HG03575 (cell line): Measurements from ENCODE around the gene PTPN2.
"Not testable (repeated sequence)": the region's sequence is repeated elsewhere in the genome, so short reads cannot be mapped to it uniquely, and the experiment has no call there.

Experiments
- ATAC-seq: cut with Tn5 transposase; IDR thresholded peaks from one replicate; pipeline ENCODE4 v1.9.1; 2021; ENCODE audit not compliant: unreplicated experiment, insufficient number of reproducible peaks, low FRiP score; ENCODE audit errors: extremely low read depth

The PTPN2 gene

DNA sequence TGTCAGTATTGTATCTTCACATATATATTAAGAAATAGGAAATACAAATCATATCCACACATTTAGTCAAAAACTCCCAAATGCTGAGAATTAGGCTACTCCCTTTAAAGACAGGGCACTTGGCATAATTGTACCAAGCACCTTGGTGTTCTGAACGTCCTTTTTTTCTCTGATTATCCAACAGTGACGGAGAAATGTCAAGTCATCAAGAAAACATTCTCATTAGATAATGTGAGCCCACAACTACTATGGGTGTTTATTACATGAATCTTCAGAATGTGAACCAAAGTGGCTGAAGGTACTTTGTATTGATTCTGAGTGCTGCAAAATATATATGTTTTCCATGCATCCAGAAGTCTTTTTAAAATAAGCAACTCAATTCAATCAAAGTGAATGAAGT is 97.4 kb downstream of the PTPN2 start:
- ATAC-seq = no peak

DNA sequence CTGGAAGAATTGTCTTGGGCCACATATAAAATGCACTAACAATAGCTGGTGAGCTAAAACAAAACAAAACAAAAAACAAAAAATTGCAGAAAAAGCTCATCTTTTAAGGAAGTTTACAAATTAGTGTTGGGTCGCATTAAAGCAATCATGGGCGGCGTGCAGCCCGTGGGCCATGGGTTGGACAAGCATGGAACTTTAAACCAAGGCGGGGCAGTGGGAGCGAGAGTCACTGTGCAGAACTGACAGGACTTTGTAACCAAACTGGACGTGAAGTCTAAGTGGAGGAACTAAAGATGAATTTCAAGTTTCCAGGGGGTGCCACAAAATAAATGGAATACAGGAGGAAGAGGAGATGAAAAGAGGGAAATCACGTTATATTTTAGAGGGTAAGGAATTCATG is 100.5 kb downstream of the PTPN2 start:
- ATAC-seq = no peak

DNA sequence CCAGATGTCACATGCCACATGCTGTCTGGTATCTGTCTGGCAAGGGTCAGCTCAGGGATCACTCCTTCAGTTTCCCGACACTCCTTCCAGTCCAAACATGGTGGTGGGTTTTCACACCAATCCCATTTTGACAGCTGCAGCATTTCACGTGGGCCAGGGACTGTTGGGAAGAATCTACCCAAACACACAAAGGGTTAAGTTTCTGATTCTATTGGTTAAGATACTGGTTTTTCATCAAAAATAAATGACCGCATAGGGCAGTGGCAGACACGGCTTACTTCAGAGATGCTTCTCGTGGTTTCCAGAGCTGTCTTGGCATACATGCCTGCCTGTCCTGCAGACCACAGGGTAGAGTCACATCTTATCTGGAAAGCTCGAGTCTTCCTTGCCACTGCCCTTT is 101.5 kb downstream of the PTPN2 start:
- no peak for ATAC-seq

DNA sequence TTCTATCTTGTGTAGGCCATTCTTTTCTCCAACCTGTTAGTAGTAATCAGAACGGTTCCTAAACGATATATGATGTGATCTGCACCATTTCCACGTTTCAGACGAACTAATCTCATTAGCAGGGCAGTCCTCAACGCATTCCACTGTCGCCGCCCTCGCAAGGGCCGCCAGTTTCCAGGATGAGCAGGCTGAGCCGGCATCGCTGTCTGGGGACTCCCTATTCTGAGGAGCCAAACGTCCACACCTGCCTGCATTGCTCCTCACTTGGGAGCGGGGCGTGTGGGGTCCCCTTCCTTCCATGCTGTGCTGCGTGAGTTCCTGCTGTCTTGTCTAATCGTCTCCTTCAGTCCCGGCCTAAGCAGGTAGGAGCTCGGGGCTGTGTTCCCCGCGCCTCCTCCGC is 104.6 kb downstream of the PTPN2 start:
- no peak for ATAC-seq

DNA sequence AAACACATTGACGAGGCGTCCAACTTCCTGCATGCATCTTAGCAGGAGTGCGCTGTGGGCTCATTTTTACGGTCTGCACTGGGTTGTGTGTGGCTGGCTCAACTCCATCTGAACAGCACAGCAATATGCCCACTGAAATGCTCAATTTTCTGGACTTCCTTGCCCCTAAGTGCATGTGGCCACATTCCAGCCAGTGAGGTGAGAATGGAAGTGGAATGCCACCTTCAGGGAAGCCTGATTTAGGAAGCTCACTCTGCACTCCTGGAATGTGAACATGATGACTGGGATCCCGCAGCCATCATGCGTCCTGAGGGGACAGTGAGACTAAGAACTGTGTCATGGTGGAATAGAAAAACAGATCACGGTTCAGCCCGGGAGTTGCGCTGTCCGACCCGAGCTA is 105.0 kb downstream of the PTPN2 start:
- no peak for ATAC-seq

DNA sequence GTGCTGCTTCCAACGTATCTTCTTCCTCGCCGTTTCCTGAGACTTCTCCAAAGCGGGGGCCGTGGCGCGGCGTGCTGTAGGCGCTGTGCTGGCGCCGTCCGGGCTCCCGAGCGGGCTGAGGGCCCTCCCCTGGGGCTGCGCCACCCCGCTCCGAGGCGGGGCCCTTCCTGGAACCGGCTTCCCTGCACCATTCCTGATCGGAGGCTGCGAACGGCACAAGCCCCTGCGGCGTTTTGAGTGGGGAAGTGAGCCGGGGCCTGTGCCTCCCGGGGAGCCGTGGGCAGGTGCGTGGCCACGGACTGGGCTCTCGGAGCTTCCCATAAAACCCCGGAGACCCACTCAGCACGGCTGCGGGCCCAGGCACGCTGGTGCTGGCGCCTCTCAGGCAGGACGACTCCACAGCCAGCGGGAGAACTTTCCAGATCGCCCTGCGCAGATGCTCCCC is 106.5 kb downstream of the PTPN2 start:
- ATAC-seq = no peak

DNA sequence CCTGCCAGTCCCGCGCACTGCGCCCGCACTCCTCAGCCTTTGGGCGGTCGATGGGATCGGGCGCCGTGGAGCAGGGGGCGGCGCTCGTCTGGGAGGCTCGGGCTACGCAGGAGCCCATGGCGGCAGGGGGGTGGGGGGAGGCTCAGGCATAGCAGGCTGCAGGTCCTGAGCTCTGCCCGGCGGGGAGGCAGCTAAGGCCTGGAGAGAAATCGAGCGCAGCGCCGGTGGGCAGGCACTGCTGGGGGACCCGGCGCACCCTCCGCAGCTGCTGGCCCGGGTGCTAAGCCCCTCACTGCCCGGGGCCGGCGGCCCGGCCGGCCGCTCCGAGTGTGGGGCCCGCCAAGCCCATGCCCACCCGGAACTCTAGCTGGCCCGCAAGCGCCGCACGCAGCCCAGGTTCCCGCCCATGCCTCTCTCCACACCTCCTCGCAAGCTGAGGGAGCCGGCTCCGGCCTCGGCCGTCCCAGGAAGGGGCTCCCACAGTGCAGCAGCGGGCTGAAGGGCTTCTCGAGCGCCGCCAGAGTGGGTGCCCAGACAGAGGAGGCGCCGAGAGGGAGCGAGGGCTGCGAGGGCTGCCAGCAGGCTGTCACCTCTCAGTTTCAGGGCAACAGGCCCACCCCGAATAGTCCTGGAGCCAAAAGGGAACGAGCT is 107.1 kb downstream of the PTPN2 start:
- ATAC-seq = no peak

DNA sequence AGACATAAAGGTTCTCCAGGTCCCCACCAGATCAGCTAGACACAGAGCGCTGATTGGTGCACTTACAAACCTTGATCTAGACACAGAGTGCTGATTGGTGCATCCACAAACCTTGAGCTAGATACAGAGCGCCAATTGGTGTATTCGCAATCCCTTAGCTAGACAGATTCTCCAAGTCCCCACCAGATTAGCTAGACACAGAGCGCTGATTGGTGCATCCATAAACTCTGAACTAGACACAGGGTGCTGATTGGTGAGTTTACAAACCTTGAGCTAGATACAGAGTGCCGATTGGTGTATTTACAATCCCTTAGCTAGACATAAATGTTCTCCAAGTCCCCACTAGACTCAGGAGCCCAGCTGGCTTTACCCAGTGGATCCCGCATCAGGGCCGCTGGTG is 107.6 kb downstream of the PTPN2 start:
- not testable (repeated sequence) for ATAC-seq

DNA sequence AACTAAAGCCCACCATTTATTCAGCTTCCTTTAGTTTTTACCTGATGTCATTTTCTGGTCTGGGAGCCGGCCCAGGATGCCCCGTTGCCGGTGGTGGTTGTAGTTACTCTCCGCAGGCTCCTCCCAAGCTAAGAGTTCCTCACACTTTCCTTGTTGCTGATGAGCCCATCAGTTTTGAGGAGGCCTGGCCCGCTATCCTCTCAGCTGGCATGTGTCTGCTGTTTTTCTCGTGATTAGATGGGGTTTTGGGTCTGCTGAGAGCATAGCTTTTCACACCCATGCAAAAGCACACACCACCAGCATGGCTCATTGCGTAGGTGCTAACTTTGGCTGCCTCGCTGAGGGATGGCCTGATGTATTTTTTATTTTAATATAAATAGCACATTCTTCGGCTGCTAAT is 109.1 kb downstream of the PTPN2 start:
- ATAC-seq = no peak

DNA sequence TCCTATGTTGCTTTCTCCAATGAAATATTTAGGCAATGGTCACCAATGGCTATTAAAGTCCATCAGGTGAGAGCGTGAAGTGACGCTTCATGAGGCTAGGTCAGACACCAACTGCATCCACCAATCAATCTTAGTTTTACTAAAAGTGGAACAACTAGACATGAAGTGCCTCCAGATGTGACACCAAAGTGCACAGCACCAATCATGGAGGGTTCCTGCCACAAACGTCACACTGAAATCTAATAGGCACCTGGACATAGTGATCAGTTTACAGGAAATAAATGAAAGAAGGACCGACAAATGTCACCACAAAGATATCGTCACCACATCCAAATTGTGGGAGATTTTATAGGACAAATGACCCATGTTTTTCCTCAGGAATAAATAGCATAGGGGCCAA is 110.7 kb downstream of the PTPN2 start:
- ATAC-seq = no peak

DNA sequence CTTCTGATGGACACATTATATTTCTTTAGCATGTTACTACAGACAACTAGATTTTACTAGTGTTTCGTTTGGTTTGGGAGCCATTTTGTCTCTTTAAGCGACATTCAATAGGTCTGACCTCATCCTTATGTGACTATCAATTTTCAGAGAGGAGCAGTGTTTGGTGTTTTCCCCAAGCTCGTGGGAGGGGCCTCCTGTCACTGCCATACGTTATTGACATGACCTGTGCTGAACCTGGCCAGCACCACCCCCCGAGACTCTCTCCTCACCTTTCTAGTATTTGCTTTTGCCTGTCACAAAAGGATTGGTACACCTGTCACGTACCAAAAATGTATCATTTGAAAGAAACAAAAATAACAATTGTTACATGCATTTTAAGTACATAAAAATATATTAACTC is 111.9 kb downstream of the PTPN2 start:
- no peak for ATAC-seq

DNA sequence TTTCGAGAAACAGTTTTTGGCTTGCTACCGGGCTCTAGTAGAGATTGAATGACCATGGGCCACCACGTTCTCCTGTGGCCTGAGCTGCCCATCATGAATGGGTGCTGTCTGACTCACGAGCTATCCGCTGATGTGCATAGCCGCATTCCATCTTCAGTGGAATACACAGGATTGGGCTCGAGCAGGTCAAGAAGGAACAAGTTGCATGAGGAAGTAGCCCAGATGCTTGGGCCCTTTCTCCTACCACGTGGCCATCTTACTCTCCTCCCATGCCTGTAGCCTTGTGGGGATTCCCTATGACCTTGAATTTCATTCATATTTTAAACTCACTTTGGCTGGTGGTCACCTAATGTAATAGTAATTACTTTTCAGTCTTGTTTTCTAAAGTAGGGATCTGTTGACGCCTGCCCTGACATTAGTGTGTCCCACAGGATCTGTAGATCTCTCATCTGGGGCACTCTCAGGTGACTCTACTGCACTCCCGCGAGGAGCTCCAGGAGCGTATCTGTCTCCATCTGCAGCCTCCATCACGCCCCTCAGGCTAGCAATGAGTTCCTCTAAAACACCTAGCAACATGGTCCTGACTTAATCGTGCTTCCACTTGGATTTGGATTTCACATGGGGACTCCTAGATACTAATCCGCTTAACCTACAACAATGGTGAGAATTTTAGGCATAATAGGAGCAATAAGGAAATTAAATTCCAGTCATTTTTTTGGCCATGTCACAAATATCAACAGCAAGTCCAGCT is 113.4 kb downstream of the PTPN2 start:
- ATAC-seq = no peak

DNA sequence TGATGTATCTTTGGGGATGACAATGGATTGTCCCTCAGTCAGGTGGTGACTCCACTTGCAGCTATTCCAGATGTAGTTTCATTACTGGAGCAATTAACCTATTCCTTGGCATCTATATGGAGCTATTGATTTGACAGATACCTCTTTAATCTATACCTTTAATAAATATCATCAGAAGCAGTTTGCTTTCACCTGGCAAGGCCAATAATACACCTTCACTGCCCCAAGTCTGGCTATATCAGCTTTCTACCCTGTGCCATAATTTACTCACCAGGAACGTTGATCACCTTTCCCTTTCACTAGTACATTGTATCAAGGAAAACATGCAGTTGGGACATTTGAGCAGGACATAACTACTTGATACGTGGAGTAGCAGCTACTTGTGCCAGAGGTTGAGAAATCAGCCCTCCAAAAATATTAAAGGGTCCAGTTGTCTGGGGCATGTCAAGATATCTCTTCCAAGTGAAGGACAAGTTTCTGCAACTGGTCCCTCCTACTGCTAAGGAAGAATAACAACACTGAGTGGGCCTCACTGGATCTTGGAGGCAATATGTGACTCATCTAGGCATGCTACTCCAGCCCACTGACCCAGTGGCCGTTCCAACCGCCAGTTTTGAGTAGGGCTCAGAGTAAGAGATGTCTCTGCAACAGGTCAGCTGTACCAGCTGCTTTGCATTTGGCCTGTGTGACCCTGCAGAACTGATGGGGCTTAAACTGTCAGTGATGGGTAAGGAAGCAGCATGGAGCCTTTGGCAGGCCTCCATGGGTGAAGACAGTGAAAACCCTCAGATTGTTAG is 114.2 kb downstream of the PTPN2 start:
- no peak for ATAC-seq

DNA sequence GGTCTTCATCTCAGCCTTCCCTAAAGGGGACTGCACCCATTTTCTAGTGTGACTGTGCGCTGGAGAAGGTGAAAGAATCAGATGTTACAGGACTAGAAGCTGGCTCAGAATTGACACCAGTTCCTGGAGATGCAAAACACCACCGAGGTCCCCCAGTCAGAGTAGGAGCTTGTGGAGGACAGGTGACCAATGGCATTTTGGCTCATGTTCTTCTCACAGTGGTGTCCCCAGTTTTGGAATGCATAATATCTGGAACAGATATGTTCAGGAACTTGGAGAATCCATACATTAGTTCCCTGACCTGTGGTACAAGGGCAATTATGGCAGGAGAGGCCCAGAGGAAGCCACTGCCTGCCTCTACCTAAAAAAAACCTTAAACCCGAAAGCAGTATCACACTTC is 114.9 kb downstream of the PTPN2 start:
- ATAC-seq = no peak

DNA sequence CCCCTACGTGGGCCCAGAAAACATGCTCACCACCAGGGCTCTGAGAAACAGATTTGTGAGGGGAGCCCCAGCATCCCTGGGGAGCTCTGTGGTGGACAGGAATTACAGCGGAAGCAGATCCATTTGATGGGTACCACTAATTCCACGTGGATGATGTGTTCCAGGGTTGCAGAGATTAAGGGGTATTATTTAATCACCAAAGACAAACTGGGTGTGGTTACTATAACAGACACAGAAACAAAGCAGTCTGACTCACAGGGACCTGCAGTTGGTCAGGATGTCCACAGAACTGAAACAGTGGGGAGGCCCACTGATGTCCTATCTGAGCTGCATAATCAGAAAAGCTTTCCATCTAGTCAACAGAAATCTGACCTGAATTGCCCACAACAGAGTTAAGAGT is 115.4 kb downstream of the PTPN2 start:
- ATAC-seq = no peak

DNA sequence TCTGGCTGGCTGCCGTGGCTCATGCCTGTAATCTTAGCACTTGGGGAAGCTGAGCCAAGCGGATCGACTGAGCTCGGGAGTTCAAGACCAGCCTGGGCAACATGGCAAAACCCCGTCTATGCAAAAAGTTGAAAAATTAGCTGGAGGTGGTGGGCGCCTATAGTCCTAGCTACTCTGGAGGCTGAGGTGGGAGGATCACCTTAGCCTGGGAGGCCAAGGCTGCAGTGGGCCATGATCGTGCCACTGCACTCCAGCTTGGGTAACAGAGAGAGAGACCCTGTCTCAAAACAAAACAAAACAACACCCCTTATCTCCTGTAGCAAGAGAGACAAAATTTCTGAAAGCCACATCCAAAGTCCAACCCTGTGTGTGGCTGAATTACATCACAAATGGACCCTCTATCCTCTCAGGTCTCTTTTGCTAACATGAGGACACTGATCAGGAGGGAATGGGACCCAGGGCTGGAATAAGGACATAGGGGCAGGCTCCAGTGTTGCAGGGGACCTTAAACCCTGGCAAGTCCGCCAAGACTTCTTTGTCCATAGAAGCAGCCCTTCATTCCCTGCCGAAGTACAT is 116.4 kb downstream of the PTPN2 start:
- ATAC-seq = no peak

DNA sequence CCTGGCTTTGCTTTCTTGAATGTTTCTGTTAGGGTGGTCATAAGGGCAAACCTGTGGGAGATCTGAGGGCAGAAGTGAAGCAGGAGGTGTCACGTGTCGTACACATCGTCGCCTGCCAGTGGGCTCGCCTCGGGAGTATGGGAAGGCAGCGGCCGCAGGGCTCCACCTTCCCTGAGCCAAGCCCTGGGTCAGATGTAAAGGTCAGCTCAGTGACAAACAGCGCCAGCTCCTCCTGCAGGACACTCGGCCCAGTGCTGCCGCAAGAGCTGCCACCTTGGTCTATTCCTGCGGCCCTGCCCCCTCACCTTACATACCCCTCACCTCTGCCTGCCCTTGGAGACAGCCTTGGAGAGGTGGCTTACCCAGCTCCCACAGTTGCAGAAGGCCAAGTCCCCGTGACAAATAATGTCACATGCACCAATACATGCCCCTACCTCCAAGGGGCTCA is 117.0 kb downstream of the PTPN2 start:
- no peak for ATAC-seq

DNA sequence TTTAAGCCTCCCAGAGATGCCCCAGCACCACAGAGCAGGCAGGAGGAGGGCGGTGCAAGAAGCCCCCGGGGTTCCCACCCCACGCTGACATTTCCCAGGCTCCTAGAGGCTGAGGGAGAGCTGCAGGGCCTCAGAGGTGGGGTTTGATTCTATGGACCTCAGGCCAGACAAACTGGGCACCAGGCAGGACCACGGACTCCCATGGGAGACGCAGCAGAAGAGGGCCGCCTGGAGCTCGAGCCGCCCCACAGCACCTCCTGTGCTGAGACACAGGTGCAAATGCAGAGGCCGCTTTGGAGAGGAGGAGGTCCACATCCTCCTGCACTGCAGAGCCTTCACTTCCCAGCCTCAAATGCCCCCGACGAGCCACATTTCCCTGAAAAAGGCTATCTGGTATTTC is 118.5 kb downstream of the PTPN2 start:
- no peak for ATAC-seq

DNA sequence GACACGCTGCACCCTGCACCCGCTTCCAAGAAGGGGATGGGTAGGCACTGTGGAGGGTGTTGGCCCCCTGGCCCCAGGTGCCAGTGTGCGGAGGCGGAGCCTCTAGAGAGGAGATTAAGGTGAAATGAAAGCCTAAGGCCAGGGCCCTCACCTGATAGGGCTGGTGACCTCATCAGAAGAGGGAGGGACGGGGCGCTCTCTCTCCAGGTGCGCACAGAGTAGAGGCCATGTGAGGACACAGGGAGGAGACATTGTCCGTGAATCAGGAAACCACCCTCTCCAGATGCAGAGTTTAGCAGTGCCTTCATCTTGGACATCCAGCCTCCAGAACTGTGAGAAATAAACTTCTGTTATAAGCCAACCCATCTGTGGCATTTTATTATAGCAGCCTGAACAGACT is 118.9 kb downstream of the PTPN2 start:
- ATAC-seq = no peak

DNA sequence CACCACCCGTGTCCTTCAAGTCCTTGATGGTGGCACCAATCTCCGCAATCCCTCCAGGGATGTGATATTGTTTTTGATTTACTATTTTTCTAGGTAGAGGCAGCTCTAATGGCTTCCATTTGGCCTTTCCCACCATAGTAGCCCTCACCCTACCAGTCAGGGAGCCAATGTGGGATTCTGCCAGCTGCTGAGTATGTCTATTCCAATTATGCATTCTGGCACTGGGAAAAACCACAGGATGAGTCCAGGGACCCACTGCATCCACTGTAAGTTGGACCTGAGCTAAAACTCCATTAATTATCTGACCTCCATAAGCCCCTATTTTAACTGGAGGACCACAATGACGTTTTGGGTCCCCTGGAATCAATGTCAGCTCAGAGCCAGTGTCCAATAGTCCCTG is 125.5 kb downstream of the PTPN2 start:
- not testable (repeated sequence) for ATAC-seq
